ENCODE measurements around the gene SUSD6.

SUSD6 gene

GRCh38 chr14:69708586-69709560 is 97.5 kb downstream of the SUSD6 start:
- no peaks in the 10 kb centered on the region for H3K9me3 ChIP-seq (ENCODE audit: control insufficient read depth, low read length)
- H3K4me3 ChIP-seq (ENCODE audit: low read length) = no peak overlapping the region
- H3K27me3 ChIP-seq (ENCODE audit: control insufficient read depth, insufficient read depth, low read length) = no peaks in the 10 kb centered on the region
- H3K36me3 ChIP-seq (ENCODE audit: control insufficient read depth, insufficient read depth, low read length) = peaks cover 14% of the 10 kb centered on the region
- no peak overlapping the region for H3K9ac ChIP-seq (ENCODE audit: low read length)
- H3K4me1 ChIP-seq (ENCODE audit: control insufficient read depth, insufficient read depth, low read length) = peaks cover 34% of the 10 kb centered on the region

- H3K4me1 ChIP-seq (ENCODE audit: control insufficient read depth, insufficient read depth, low read length) = peaks cover 40% of the 10 kb centered on the region
- H3K4me3 ChIP-seq (ENCODE audit: low read length) = no peak overlapping the region
- no peaks in the 10 kb centered on the region for H3K9me3 ChIP-seq (ENCODE audit: control insufficient read depth, low read length)
- no peak overlapping the region for H3K9ac ChIP-seq (ENCODE audit: low read length)
- H3K36me3 ChIP-seq (ENCODE audit: control insufficient read depth, insufficient read depth, low read length) = peaks cover 14% of the 10 kb centered on the region
- no peaks in the 10 kb centered on the region for H3K27me3 ChIP-seq (ENCODE audit: control insufficient read depth, insufficient read depth, low read length)
Measured at GRCh38 chr14:69710378-69710777, 99.0 kb downstream of the SUSD6 start.

- Histone ChIP-seq H3K9ac (ENCODE audit: low read length) (no peak overlapping the region), H3K36me3 (ENCODE audit: control insufficient read depth, insufficient read depth, low read length) (peaks cover 14% of the 10 kb centered on the region), H3K4me3 (ENCODE audit: low read length) (no peak overlapping the region), H3K9me3 (ENCODE audit: control insufficient read depth, low read length) (no peaks in the 10 kb centered on the region), H3K27me3 (ENCODE audit: control insufficient read depth, insufficient read depth, low read length) (no peaks in the 10 kb centered on the region), H3K4me1 (ENCODE audit: control insufficient read depth, insufficient read depth, low read length) (peaks cover 43% of the 10 kb centered on the region)
Measured at GRCh38 chr14:69711065-69711464, 99.7 kb downstream of the SUSD6 start.

- H3K4me3 ChIP-seq (ENCODE audit: low read length) = no peak overlapping the region
Measured at GRCh38 chr14:69711477-69711876, 100.1 kb downstream of the SUSD6 start.

GRCh38 chr14:69711881-69712560 is 100.6 kb downstream of the SUSD6 start:
- Histone ChIP-seq H3K36me3 (ENCODE audit: control insufficient read depth, insufficient read depth, low read length) (peaks cover 14% of the 10 kb centered on the region), H3K4me3 (ENCODE audit: low read length) (no peak overlapping the region), H3K9me3 (ENCODE audit: control insufficient read depth, low read length) (no peaks in the 10 kb centered on the region), H3K4me1 (ENCODE audit: control insufficient read depth, insufficient read depth, low read length) (peaks cover 52% of the 10 kb centered on the region), H3K9ac (ENCODE audit: low read length) (no peak overlapping the region), H3K27me3 (ENCODE audit: control insufficient read depth, insufficient read depth, low read length) (no peaks in the 10 kb centered on the region)

More at GRCh38 chr14:69711477-69711876, 100.1 kb downstream of the SUSD6 start:
- Histone ChIP-seq H3K4me1 (ENCODE audit: control insufficient read depth, insufficient read depth, low read length) (peaks cover 47% of the 10 kb centered on the region), H3K36me3 (ENCODE audit: control insufficient read depth, insufficient read depth, low read length) (peaks cover 14% of the 10 kb centered on the region), H3K9me3 (ENCODE audit: control insufficient read depth, low read length) (no peaks in the 10 kb centered on the region), H3K9ac (ENCODE audit: low read length) (no peak overlapping the region), H3K27me3 (ENCODE audit: control insufficient read depth, insufficient read depth, low read length) (no peaks in the 10 kb centered on the region)

- Histone ChIP-seq H3K9ac (ENCODE audit: low read length) (no peak overlapping the region), H3K36me3 (ENCODE audit: control insufficient read depth, insufficient read depth, low read length) (peaks cover 14% of the 10 kb centered on the region)
Measured at GRCh38 chr14:69712599-69713088, 101.2 kb downstream of the SUSD6 start.

GRCh38 chr14:69713209-69713781 is 101.9 kb downstream of the SUSD6 start:
- Histone ChIP-seq H3K4me3 (ENCODE audit: low read length) (no peak overlapping the region), H3K9ac (ENCODE audit: low read length) (no peak overlapping the region), H3K4me1 (ENCODE audit: control insufficient read depth, insufficient read depth, low read length) (peaks cover 52% of the 10 kb centered on the region), H3K9me3 (ENCODE audit: control insufficient read depth, low read length) (no peaks in the 10 kb centered on the region), H3K36me3 (ENCODE audit: control insufficient read depth, insufficient read depth, low read length) (peaks cover 11% of the 10 kb centered on the region), H3K27me3 (ENCODE audit: control insufficient read depth, insufficient read depth, low read length) (no peaks in the 10 kb centered on the region)

More at GRCh38 chr14:69712599-69713088, 101.2 kb downstream of the SUSD6 start:
- H3K4me1 ChIP-seq (ENCODE audit: control insufficient read depth, insufficient read depth, low read length) = peaks cover 52% of the 10 kb centered on the region
- no peak overlapping the region for H3K4me3 ChIP-seq (ENCODE audit: low read length)
- no peaks in the 10 kb centered on the region for H3K9me3 ChIP-seq (ENCODE audit: control insufficient read depth, low read length)
- no peaks in the 10 kb centered on the region for H3K27me3 ChIP-seq (ENCODE audit: control insufficient read depth, insufficient read depth, low read length)

- peaks cover 52% of the 10 kb centered on the region for H3K4me1 ChIP-seq (ENCODE audit: control insufficient read depth, insufficient read depth, low read length)
- H3K9me3 ChIP-seq (ENCODE audit: control insufficient read depth, low read length) = no peaks in the 10 kb centered on the region
- no peak overlapping the region for H3K9ac ChIP-seq (ENCODE audit: low read length)
- peaks cover 5% of the 10 kb centered on the region for H3K36me3 ChIP-seq (ENCODE audit: control insufficient read depth, insufficient read depth, low read length)
- no peak overlapping the region for H3K4me3 ChIP-seq (ENCODE audit: low read length)
- no peaks in the 10 kb centered on the region for H3K27me3 ChIP-seq (ENCODE audit: control insufficient read depth, insufficient read depth, low read length)
Measured at GRCh38 chr14:69713993-69714679, 102.7 kb downstream of the SUSD6 start.

GRCh38 chr14:69715725-69716477 is 104.5 kb downstream of the SUSD6 start:
- H3K4me3 ChIP-seq (ENCODE audit: low read length) = no peak overlapping the region
- peaks cover 47% of the 10 kb centered on the region for H3K4me1 ChIP-seq (ENCODE audit: control insufficient read depth, insufficient read depth, low read length)

GRCh38 chr14:69716478-69717187 is 105.2 kb downstream of the SUSD6 start:
- Histone ChIP-seq H3K9ac (ENCODE audit: low read length) (no peak overlapping the region), H3K9me3 (ENCODE audit: control insufficient read depth, low read length) (no peaks in the 10 kb centered on the region), H3K36me3 (ENCODE audit: control insufficient read depth, insufficient read depth, low read length) (no peaks in the 10 kb centered on the region), H3K27me3 (ENCODE audit: control insufficient read depth, insufficient read depth, low read length) (no peaks in the 10 kb centered on the region), H3K4me1 (ENCODE audit: control insufficient read depth, insufficient read depth, low read length) (peaks cover 40% of the 10 kb centered on the region), H3K4me3 (ENCODE audit: low read length) (no peak overlapping the region)

More at GRCh38 chr14:69715725-69716477, 104.5 kb downstream of the SUSD6 start:
- H3K9me3 ChIP-seq (ENCODE audit: control insufficient read depth, low read length) = no peaks in the 10 kb centered on the region
- H3K36me3 ChIP-seq (ENCODE audit: control insufficient read depth, insufficient read depth, low read length) = no peaks in the 10 kb centered on the region
- H3K9ac ChIP-seq (ENCODE audit: low read length) = no peak overlapping the region
- no peaks in the 10 kb centered on the region for H3K27me3 ChIP-seq (ENCODE audit: control insufficient read depth, insufficient read depth, low read length)
